HG02885 (cell line): Measurements from ENCODE around the gene PEX10.

Source experiments
- ATAC-seq: cut with Tn5 transposase; IDR thresholded peaks from one replicate; pipeline ENCODE4 v1.9.1; 2021; ENCODE audit warnings: mild to moderate bottlenecking; ENCODE audit not compliant: unreplicated experiment, poor library complexity

Gene PEX10

GRCh38 chr1:2407166-2407990 lies 5.0 kb downstream of the PEX10 start:
- no peak for ATAC-seq

GRCh38 chr1:2406451-2407041 lies 5.8 kb downstream of the PEX10 start:
- no peak for ATAC-seq

GRCh38 chr1:2405588-2406295 lies 6.6 kb downstream of the PEX10 start:
- ATAC-seq = no peak

- no peak for ATAC-seq
These were observed 7.4 kb downstream of the PEX10 start for GRCh38 chr1:2404890-2405511.

GRCh38 chr1:2404142-2404889 lies 8.0 kb downstream of the PEX10 start:
- ATAC-seq = no peak

GRCh38 chr1:2403273-2403672 lies 9.1 kb downstream of the PEX10 start:
- no peak for ATAC-seq

GRCh38 chr1:2402420-2402819 lies 9.9 kb downstream of the PEX10 start:
- ATAC-seq = no peak

GRCh38 chr1:2400950-2401649 lies 11.3 kb downstream of the PEX10 start:
- no peak for ATAC-seq

- no peak for ATAC-seq
These were observed 11.8 kb downstream of the PEX10 start for GRCh38 chr1:2400576-2400909.

- no peak for ATAC-seq
These were observed 12.3 kb downstream of the PEX10 start for GRCh38 chr1:2399890-2400575.

GRCh38 chr1:2398871-2399270 lies 13.5 kb downstream of the PEX10 start:
- no peak for ATAC-seq

- no peak for ATAC-seq
These were observed 15.2 kb downstream of the PEX10 start for GRCh38 chr1:2397007-2397679.

GRCh38 chr1:2396476-2396875 lies 15.9 kb downstream of the PEX10 start:
- ATAC-seq = no peak

- no peak for ATAC-seq
These were observed 16.3 kb downstream of the PEX10 start for GRCh38 chr1:2396059-2396458.

GRCh38 chr1:2395245-2395644 lies 17.1 kb downstream of the PEX10 start:
- ATAC-seq = no peak

- ATAC-seq = no peak
These were observed 17.6 kb downstream of the PEX10 start for GRCh38 chr1:2394761-2395160.

GRCh38 chr1:2394220-2394619 lies 18.1 kb downstream of the PEX10 start:
- ATAC-seq = no peak

- no peak for ATAC-seq
These were observed 18.9 kb downstream of the PEX10 start for GRCh38 chr1:2393471-2393877.

- no peak for ATAC-seq
These were observed 19.7 kb downstream of the PEX10 start for GRCh38 chr1:2392686-2393085.
